Colonic mucosa (tissue), 4 donors: ENCODE measurements around the gene NDUFB4. TPM values are rescaled to one million over a fixed set of nuclear protein-coding genes. Genes with fewer than 3 reads are reported as not detected.
A peak's percentile ranks its signal among the peaks of the same experiment; 100 is the strongest.

Experiments
- DNase-seq: peaks from one replicate; pipeline ENCODE4 v3.0.0-alpha.2; 2020
- H3K27ac ChIP-seq: fragments of 200-600 bp; one replicate; pipeline ENCODE4 v1.8.0; 2021
- H3K27me3 ChIP-seq: fragments of 200-600 bp; one replicate; pipeline ENCODE4 v1.8.0; 2021
- H3K36me3 ChIP-seq: fragments of 200-600 bp; one replicate; pipeline ENCODE4 v1.8.0; 2021
- H3K4me1 ChIP-seq: fragments of 200-600 bp; one replicate; pipeline ENCODE4 v1.8.0; 2021; ENCODE audit warnings: mild to moderate bottlenecking
- H3K4me3 ChIP-seq: fragments of 200-600 bp; one replicate; pipeline ENCODE4 v1.8.0; 2021
- H3K9ac ChIP-seq, 2 donors: one replicate each; pipeline ENCODE4 v1.7.0; 2013; ENCODE audit warnings: control low read depth in 2 of 2, low read depth in 2 of 2, low read length in 2 of 2
- H3K9me3 ChIP-seq: fragments of 200-600 bp; one replicate; pipeline ENCODE4 v1.8.0; 2021
- CTCF ChIP-seq: fragments of 200-600 bp; IDR thresholded peaks from one replicate; pipeline ENCODE4 v1.8.0; 2022; ENCODE audit warnings: antibody characterized with exemption, mild to moderate bottlenecking
- intact Hi-C: fragments of 100-400 bp; cut with DNase I; formaldehyde crosslinking; loops from one replicate; pipeline ENCODE4 v1.14.1; 2022
- total RNA-seq, 2 donors: library from RNA; stranded (reverse); fragmentation: NEBNext Ultra II Directional in 1 of 2; extraction: Animal tissue kit (Norgen Biotek cat#: 25700) in 1 of 2; gene quantifications; one replicate each; pipeline ENCODE4 v1.2.1, GENCODE V29; 2021
- donor health status: healthy.
- donor health status: DM: no; HTN: no; CAD: no.
- donor health status: DM: no; HTN: no; CAD: no.

NDUFB4 gene
- total RNA-seq, 2 donors from 2014 or later, result 183 to 192 TPM

GRCh38 chr3:120555657-120556509 is 40.3 kb upstream of the NDUFB4 start:
- Histone ChIP-seq H3K4me1 (peaks cover 3% of the 10 kb centered on the region), H3K36me3 (no peaks in the 10 kb centered on the region), H3K27me3 (no peaks in the 10 kb centered on the region), H3K27ac (no peak overlapping the region), H3K4me3 (no peak overlapping the region), H3K9ac (no peak overlapping the region), H3K9me3 (no peaks in the 10 kb centered on the region)
- TF ChIP-seq CTCF, result no peak
- intact Hi-C loops, result loop anchor here (2.0 to 5.0 kb wide), 2 partner anchors 135 to 314 kb away; no protein-coding TSS in a partner anchor
- peak; percentile 36 for DNase-seq

- no peaks in the 10 kb centered on the region for H3K27me3 ChIP-seq
- peaks cover 3% of the 10 kb centered on the region for H3K4me1 ChIP-seq
- no peak overlapping the region for H3K4me3 ChIP-seq
- intact Hi-C loops, result loop anchor here (2.0 to 5.0 kb wide), 2 partner anchors 136 to 315 kb away; no protein-coding TSS in a partner anchor
- DNase-seq, result no peak
- no peaks in the 10 kb centered on the region for H3K9me3 ChIP-seq
- no peak overlapping the region for H3K9ac ChIP-seq
- TF ChIP-seq CTCF, result no peak
- no peak overlapping the region for H3K27ac ChIP-seq
- H3K36me3 ChIP-seq, result no peaks in the 10 kb centered on the region
Observed at GRCh38 chr3:120557115-120557514, 39.0 kb upstream of the NDUFB4 start.

GRCh38 chr3:120558771-120559241 is 37.3 kb upstream of the NDUFB4 start:
- Histone ChIP-seq H3K27ac (peak overlapping the region; percentile 53), H3K36me3 (no peaks in the 10 kb centered on the region), H3K4me3 (peak overlapping the region; percentile 39), H3K9ac (peak overlapping the region; percentile 54 to 73), H3K4me1 (peaks cover 3% of the 10 kb centered on the region), H3K27me3 (no peaks in the 10 kb centered on the region), H3K9me3 (no peaks in the 10 kb centered on the region)
- intact Hi-C loops, result loop anchor here (5.0 kb wide), 1 partner anchor 317 kb away; no protein-coding TSS in a partner anchor
- TF ChIP-seq CTCF, result peak; percentile 99
- peak; percentile 87 for DNase-seq

- Histone ChIP-seq H3K36me3 (no peaks in the 10 kb centered on the region), H3K4me1 (peaks cover 3% of the 10 kb centered on the region), H3K4me3 (peak overlapping the region; percentile 39), H3K9me3 (no peaks in the 10 kb centered on the region), H3K27ac (peak overlapping the region; percentile 53), H3K9ac (peak overlapping the region; percentile 54 to 73), H3K27me3 (no peaks in the 10 kb centered on the region)
- intact Hi-C loops, result loop anchor here (5.0 kb wide), 2 partner anchors 233 to 317 kb away; no protein-coding TSS in a partner anchor
- no peak for DNase-seq
- no peak for TF ChIP-seq CTCF
Observed at GRCh38 chr3:120559242-120560061, 36.7 kb upstream of the NDUFB4 start.
